PC-3 (cell line): ENCODE measurements around the gene GPX6. TPM values are rescaled to one million over a fixed set of nuclear protein-coding genes. Genes with fewer than 3 reads are reported as not detected.

ENCODE experiments used
- ATAC-seq: fragments of 200-7000 bp; cut with Tn5 transposase; 2 replicates; pipeline ENCODE4 v1.9.1; 2020; ENCODE audit warnings: mild to moderate bottlenecking, moderate library complexity
- BruUV-seq: library from RNA; stranded (reverse); fragments of 400-500 nt; replicated peaks from 2 replicates; lab custom pipeline; 2021; lab: Mats Ljungman, UMichigan
- CTCF ChIA-PET: fragments of 300-600 bp; sonication (Branson Sonifier 250); formaldehyde crosslinking; loops from one replicate; lab custom pipeline; 2022; ENCODE audit warnings: antibody characterized with exemption; lab: Charles Lee
- POLR2A ChIA-PET: fragments of 300-600 bp; sonication (Branson Sonifier 250); formaldehyde crosslinking; loops from one replicate; lab custom pipeline; 2022; ENCODE audit warnings: antibody characterized with exemption; ENCODE audit not compliant: unreplicated experiment; lab: Charles Lee
- DNase-seq: peaks from one replicate; pipeline ENCODE4 v3.0.0-alpha.2; 2015
- H2AFZ ChIP-seq: fragments of 300-600 bp; sonication (generic); 2 replicates; pipeline ENCODE4 v1.6.0; 2016; ENCODE audit warnings: antibody characterized with exemption, low read length
- H3F3A ChIP-seq: fragments of 300-600 bp; sonication (generic); one replicate; pipeline ENCODE4 v1.6.0; 2017; ENCODE audit warnings: antibody characterized with exemption, low read length, control low read depth, mild to moderate bottlenecking; ENCODE audit not compliant: unreplicated experiment
- H3K27ac ChIP-seq: fragments of 300-600 bp; sonication (generic); 2 replicates; pipeline ENCODE4 v1.5.1; 2016; ENCODE audit warnings: mild to moderate bottlenecking, low read length
- H3K27me3 ChIP-seq: fragments of 300-600 bp; sonication (generic); 2 replicates; pipeline ENCODE4 v1.6.1; 2016; ENCODE audit warnings: low read length, mixed read lengths
- H3K36me3 ChIP-seq: fragments of 300-600 bp; sonication (generic); 2 replicates; pipeline ENCODE4 v1.6.1; 2016; ENCODE audit warnings: low read depth, mixed run types, low read length, mixed read lengths
- H3K4me1 ChIP-seq: fragments of 300-600 bp; sonication (generic); 2 replicates; pipeline ENCODE4 v1.5.1; 2016; ENCODE audit warnings: low read length; ENCODE audit not compliant: insufficient read depth
- H3K4me2 ChIP-seq: fragments of 300-600 bp; sonication (generic); 2 replicates; pipeline ENCODE4 v1.6.0; 2016; ENCODE audit warnings: low read length
- H3K4me3 ChIP-seq: fragments of 300-600 bp; sonication (generic); 2 replicates; pipeline ENCODE4 v1.5.1; 2016; ENCODE audit warnings: mild to moderate bottlenecking, low read length, mixed read lengths
- H3K79me2 ChIP-seq: fragments of 300-600 bp; sonication (generic); 2 replicates; pipeline ENCODE4 v1.6.1; 2017; ENCODE audit warnings: low read length, mixed read lengths
- H3K9ac ChIP-seq: fragments of 300-600 bp; sonication (generic); 2 replicates; pipeline ENCODE4 v1.6.0; 2016; ENCODE audit warnings: mild to moderate bottlenecking, low read length
- H3K9me2 ChIP-seq: fragments of 300-600 bp; sonication (generic); replicated peaks from 2 replicates; pipeline ENCODE4 v1.6.1; 2016; ENCODE audit warnings: mixed run types, low read length, mixed read lengths
- H3K9me3 ChIP-seq: fragments of 300-600 bp; sonication (generic); 2 replicates; pipeline ENCODE4 v1.6.1; 2016; ENCODE audit warnings: low read length, mixed read lengths
- H4K20me1 ChIP-seq: fragments of 300-600 bp; sonication (generic); 2 replicates; pipeline ENCODE4 v1.6.1; 2016; ENCODE audit warnings: low read length, mixed read lengths
- EZH2 ChIP-seq: fragments of 300-600 bp; sonication (generic); IDR thresholded peaks from one replicate; pipeline ENCODE4 v1.6.1; 2017; ENCODE audit warnings: antibody characterized with exemption, mild to moderate bottlenecking, low read length; ENCODE audit not compliant: unreplicated experiment
- EZH2phosphoT487 ChIP-seq: fragments of 300-600 bp; sonication (generic); IDR thresholded peaks from 2 replicates; pipeline ENCODE4 v1.6.1; 2018; ENCODE audit warnings: mild to moderate bottlenecking, antibody characterized with exemption, low read length, borderline replicate concordance
- intact Hi-C: fragments of 100-400 bp; cut with micrococcal nuclease; formaldehyde crosslinking; loops from 2 replicates; pipeline ENCODE4 v1.9.0; 2023
- total RNA-seq: library from RNA; depleted of rRNA; stranded (reverse); fragments of >200 nt; gene quantifications from 2 replicates; pipeline ENCODE4 v1.2.3, GENCODE V29; 2014
- TF ChIP-seq, protein P1 (sequence below): fragments of 300-600 bp; sonication (generic); conservative IDR thresholded peaks from 2 replicates; pipeline ENCODE4 v1.5.1; 2017; ENCODE audit warnings: antibody characterized with exemption, low read depth, mild to moderate bottlenecking, low read length

The GPX6 gene
- total RNA-seq, 1 experiment from 2014 or later: not detected

DNA sequence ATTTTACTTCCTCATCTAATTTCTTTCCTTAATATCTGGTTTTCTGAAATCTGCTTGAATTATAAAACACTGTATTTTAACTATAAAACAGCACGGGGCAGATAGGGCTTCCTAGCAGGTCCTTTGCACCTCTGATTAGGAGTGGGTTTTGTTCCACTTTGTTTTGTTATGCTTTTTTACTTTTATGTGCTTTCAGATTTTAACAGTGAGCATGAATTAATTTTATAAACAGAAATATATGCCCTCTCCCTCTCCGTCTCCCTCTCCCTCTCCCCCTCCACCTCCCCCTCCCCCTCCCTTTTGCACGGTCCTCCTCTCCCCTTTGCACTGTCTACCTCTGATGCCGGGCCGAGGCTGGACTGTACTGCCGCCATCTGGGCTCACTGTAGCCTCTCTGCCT is 14.3 kb downstream of the GPX6 start:
- Histone ChIP-seq H3K4me3 (no peak overlapping the region), H4K20me1 (no peaks in the 10 kb centered on the region), H3K9ac (no peak overlapping the region), H3K79me2 (no peaks in the 10 kb centered on the region), H3K9me3 (no peaks in the 10 kb centered on the region), H3K9me2 (no peaks in the 10 kb centered on the region), H3F3A (no peaks in the 10 kb centered on the region), H3K27ac (no peak overlapping the region), H2AFZ (no peak overlapping the region), H3K4me2 (no peak overlapping the region), H3K27me3 (peaks cover 49% of the 10 kb centered on the region), H3K4me1 (no peaks in the 10 kb centered on the region), H3K36me3 (no peaks in the 10 kb centered on the region)
- no TSS peak for BruUV-seq
- POLR2A ChIA-PET: no interaction called here
- no peak for TF ChIP-seq EZH2
- CTCF ChIA-PET: no interaction called here
- ATAC-seq (no peak), DNase-seq (no peak)
- intact Hi-C loops: no loop called here

DNA sequence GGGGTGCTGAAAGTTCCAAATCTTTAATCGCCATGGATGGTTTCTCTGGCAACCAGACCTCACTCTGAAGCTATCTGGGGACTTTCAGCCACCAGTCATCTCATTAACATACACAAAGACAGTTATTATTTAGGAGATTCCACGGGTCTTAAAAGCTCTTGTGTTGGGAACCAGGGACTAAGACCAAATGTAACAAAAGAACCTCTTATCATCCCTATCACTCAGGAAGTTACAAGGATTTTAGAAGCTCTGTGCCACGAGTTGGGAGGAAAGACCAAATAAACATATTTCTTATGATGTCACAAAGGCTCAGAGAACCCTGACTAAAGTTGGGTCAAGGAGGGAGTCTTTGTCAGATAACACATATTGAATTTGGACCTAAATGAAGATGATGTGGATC is 17.7 kb downstream of the GPX6 start:
- Histone ChIP-seq H2AFZ (no peak overlapping the region), H4K20me1 (no peaks in the 10 kb centered on the region), H3K9me2 (no peaks in the 10 kb centered on the region), H3K4me3 (no peak overlapping the region), H3K27ac (no peak overlapping the region), H3K4me2 (no peak overlapping the region), H3K36me3 (no peaks in the 10 kb centered on the region), H3K4me1 (peaks cover 6% of the 10 kb centered on the region), H3F3A (no peaks in the 10 kb centered on the region), H3K79me2 (no peaks in the 10 kb centered on the region), H3K9ac (no peak overlapping the region), H3K27me3 (peaks cover 21% of the 10 kb centered on the region; the same call in 1 of the 2 replicates), H3K9me3 (no peaks in the 10 kb centered on the region)
- DNase-seq (no peak), ATAC-seq (no peak)
- TF ChIP-seq, protein P1, sequence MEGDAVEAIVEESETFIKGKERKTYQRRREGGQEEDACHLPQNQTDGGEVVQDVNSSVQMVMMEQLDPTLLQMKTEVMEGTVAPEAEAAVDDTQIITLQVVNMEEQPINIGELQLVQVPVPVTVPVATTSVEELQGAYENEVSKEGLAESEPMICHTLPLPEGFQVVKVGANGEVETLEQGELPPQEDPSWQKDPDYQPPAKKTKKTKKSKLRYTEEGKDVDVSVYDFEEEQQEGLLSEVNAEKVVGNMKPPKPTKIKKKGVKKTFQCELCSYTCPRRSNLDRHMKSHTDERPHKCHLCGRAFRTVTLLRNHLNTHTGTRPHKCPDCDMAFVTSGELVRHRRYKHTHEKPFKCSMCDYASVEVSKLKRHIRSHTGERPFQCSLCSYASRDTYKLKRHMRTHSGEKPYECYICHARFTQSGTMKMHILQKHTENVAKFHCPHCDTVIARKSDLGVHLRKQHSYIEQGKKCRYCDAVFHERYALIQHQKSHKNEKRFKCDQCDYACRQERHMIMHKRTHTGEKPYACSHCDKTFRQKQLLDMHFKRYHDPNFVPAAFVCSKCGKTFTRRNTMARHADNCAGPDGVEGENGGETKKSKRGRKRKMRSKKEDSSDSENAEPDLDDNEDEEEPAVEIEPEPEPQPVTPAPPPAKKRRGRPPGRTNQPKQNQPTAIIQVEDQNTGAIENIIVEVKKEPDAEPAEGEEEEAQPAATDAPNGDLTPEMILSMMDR: no peak
- no peak for TF ChIP-seq EZH2
- TF ChIP-seq EZH2phosphoT487: no peak
- CTCF ChIA-PET: no interaction called here
- intact Hi-C loops: loop anchor here (2.0 kb wide), 1 partner anchor 45 kb away; no protein-coding TSS in a partner anchor
- POLR2A ChIA-PET: no interaction called here
- BruUV-seq: no TSS peak

DNA sequence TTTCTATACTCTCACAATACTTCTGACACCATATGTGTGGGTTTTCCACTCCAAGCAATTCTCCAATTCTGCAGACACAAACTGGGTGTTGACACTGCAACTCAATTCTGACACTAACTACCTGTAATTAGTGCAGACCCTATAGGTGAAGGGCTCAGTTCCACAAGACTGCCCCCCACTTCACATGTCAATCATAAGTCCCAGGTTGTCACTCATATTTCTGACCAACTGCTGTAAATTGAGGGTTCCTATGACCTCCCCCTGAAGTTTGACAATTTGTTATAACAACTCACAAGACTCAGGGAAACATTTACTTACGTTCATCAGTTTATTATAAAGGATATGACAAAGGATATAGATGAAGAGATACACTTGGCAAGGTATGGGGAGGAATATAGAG is 18.3 kb downstream of the GPX6 start:
- H3K9me3 ChIP-seq: no peaks in the 10 kb centered on the region
- no peak overlapping the region for H3K4me3 ChIP-seq
- H3K9ac ChIP-seq: no peak overlapping the region
- intact Hi-C loops: loop anchor here (2.0 kb wide), 1 partner anchor 45 kb away; no protein-coding TSS in a partner anchor
- H3K79me2 ChIP-seq: no peaks in the 10 kb centered on the region
- H3K4me1 ChIP-seq: peaks cover 12% of the 10 kb centered on the region
- ChIA-PET CTCF (no interaction called here), POLR2A (no interaction called here)
- H4K20me1 ChIP-seq: no peaks in the 10 kb centered on the region
- TF ChIP-seq EZH2: no peak
- TF ChIP-seq, protein P1: no peak
- no peak for TF ChIP-seq EZH2phosphoT487
- H3K9me2 ChIP-seq: no peaks in the 10 kb centered on the region
- H2AFZ ChIP-seq: no peak overlapping the region
- DNase-seq (no peak), ATAC-seq (no peak)
- H3K27me3 ChIP-seq: peaks cover 21% of the 10 kb centered on the region; the same call in 1 of the 2 replicates
- no peak overlapping the region for H3K4me2 ChIP-seq
- no peaks in the 10 kb centered on the region for H3F3A ChIP-seq
- H3K27ac ChIP-seq: no peak overlapping the region
- no TSS peak for BruUV-seq
- no peaks in the 10 kb centered on the region for H3K36me3 ChIP-seq
